MM.1S (cell line): ENCODE measurements around the gene GARIN5A.
A peak's percentile ranks its signal among the peaks of the same experiment; 100 is the strongest.

Source experiments
- DNase-seq: peaks from one replicate; pipeline ENCODE4 v3.0.0-alpha.2; 2015
- H2AFZ ChIP-seq: fragments of 300-600 bp; sonication (generic); 2 replicates; pipeline ENCODE4 v1.6.0; 2016; ENCODE audit warnings: antibody characterized with exemption, low read length
- H3F3A ChIP-seq: fragments of 300-600 bp; sonication (generic); 2 replicates; pipeline ENCODE4 v1.6.1; 2016; ENCODE audit warnings: mild to moderate bottlenecking, antibody characterized with exemption, low read length, moderate library complexity, mixed read lengths; ENCODE audit not compliant: insufficient read depth
- H3K27ac ChIP-seq: fragments of 300-600 bp; sonication (generic); 2 replicates; pipeline ENCODE4 v1.5.1; 2016; ENCODE audit warnings: mild to moderate bottlenecking, low read length
- H3K27me3 ChIP-seq: fragments of 300-600 bp; sonication (generic); replicated peaks from 2 replicates; pipeline ENCODE4 v1.6.0; 2016; ENCODE audit warnings: low read length; ENCODE audit not compliant: insufficient read depth
- H3K36me3 ChIP-seq: fragments of 300-600 bp; sonication (generic); replicated peaks from 2 replicates; pipeline ENCODE4 v1.6.1; 2016; ENCODE audit warnings: mild to moderate bottlenecking, low read length, mixed read lengths; ENCODE audit not compliant: insufficient read depth
- H3K4me1 ChIP-seq: fragments of 300-600 bp; sonication (generic); 2 replicates; pipeline ENCODE4 v1.6.1; 2016; ENCODE audit warnings: low read length, mixed read lengths
- H3K4me2 ChIP-seq: fragments of 300-600 bp; sonication (generic); 2 replicates; pipeline ENCODE4 v1.6.0; 2016; ENCODE audit warnings: low read depth, low read length
- H3K4me3 ChIP-seq: fragments of 300-600 bp; sonication (generic); 2 replicates; pipeline ENCODE4 v1.5.1; 2016; ENCODE audit warnings: low read length, mixed read lengths
- H3K79me2 ChIP-seq: fragments of 300-600 bp; sonication (generic); 2 replicates; pipeline ENCODE4 v1.6.1; 2016; ENCODE audit warnings: mixed run types, low read length, mixed read lengths
- H3K9ac ChIP-seq: fragments of 300-600 bp; sonication (generic); 2 replicates; pipeline ENCODE4 v1.6.1; 2016; ENCODE audit warnings: low read length, mixed read lengths
- H3K9me2 ChIP-seq: fragments of 300-600 bp; sonication (generic); replicated peaks from 2 replicates; pipeline ENCODE4 v1.6.1; 2016; ENCODE audit warnings: mild to moderate bottlenecking, low read length, mixed read lengths; ENCODE audit not compliant: insufficient read depth
- H3K9me3 ChIP-seq: fragments of 300-600 bp; sonication (generic); replicated peaks from 2 replicates; pipeline ENCODE4 v1.6.1; 2016; ENCODE audit warnings: mild to moderate bottlenecking, low read length, mixed read lengths; ENCODE audit not compliant: insufficient read depth
- H4K20me1 ChIP-seq: fragments of 300-600 bp; sonication (generic); 2 replicates; pipeline ENCODE4 v1.6.1; 2016; ENCODE audit warnings: mild to moderate bottlenecking, low read length, moderate library complexity, mixed read lengths; ENCODE audit not compliant: insufficient read depth
- EZH2 ChIP-seq: fragments of 300-600 bp; sonication (generic); optimal IDR thresholded peaks from 2 replicates; pipeline ENCODE3; 2017; ENCODE audit warnings: low read depth, mild to moderate bottlenecking, antibody characterized with exemption, low read length, mixed read lengths
- EZH2phosphoT487 ChIP-seq: fragments of 300-600 bp; sonication (generic); IDR thresholded peaks from 2 replicates; pipeline ENCODE4 v1.6.1; 2018; ENCODE audit warnings: antibody characterized with exemption, low read length
- TF ChIP-seq, protein P1 (sequence below): fragments of 300-600 bp; sonication (generic); IDR thresholded peaks from 2 replicates; pipeline ENCODE4 v1.5.1; 2016; ENCODE audit warnings: antibody characterized with exemption, low read length, mixed read lengths

Gene GARIN5A

DNA sequence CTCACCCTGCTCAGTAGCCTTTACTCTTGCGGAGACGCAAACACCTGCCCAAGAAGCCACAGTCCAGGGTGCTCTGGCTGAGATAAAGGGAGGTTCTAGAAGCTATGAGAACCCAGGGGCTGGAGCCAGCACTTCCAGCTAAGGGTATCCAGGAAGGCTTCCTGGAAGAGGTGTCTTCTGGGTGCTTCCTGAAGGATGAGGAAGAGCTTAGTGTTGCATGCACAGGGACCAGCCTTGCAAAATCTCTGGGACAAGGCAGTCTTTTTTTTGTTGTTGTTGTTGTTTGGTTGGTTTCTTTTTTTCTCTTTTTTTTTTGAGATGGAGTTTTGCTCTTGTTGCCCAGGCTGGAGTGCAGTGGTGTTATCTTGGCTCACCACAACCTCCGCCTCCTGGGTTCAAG lies 23.4 kb downstream of the GARIN5A start:
- no peaks in the 10 kb centered on the region for H3K36me3 ChIP-seq

GRCh38 chr19:50451223-50451534 lies 25.5 kb downstream of the GARIN5A start:
- Histone ChIP-seq H3K27me3 (peaks cover 88% of the 10 kb centered on the region), H3K79me2 (no peaks in the 10 kb centered on the region), H3K4me2 (peak overlapping the region; percentile 0; the same call in 1 of the 2 replicates), H4K20me1 (no peaks in the 10 kb centered on the region), H3F3A (no peaks in the 10 kb centered on the region), H2AFZ (no peak overlapping the region), H3K4me3 (no peak overlapping the region), H3K4me1 (no peaks in the 10 kb centered on the region), H3K9me2 (no peaks in the 10 kb centered on the region), H3K36me3 (no peaks in the 10 kb centered on the region), H3K27ac (no peak overlapping the region), H3K9me3 (no peaks in the 10 kb centered on the region), H3K9ac (no peak overlapping the region)
- no peak for TF ChIP-seq EZH2
- TF ChIP-seq, protein P1, sequence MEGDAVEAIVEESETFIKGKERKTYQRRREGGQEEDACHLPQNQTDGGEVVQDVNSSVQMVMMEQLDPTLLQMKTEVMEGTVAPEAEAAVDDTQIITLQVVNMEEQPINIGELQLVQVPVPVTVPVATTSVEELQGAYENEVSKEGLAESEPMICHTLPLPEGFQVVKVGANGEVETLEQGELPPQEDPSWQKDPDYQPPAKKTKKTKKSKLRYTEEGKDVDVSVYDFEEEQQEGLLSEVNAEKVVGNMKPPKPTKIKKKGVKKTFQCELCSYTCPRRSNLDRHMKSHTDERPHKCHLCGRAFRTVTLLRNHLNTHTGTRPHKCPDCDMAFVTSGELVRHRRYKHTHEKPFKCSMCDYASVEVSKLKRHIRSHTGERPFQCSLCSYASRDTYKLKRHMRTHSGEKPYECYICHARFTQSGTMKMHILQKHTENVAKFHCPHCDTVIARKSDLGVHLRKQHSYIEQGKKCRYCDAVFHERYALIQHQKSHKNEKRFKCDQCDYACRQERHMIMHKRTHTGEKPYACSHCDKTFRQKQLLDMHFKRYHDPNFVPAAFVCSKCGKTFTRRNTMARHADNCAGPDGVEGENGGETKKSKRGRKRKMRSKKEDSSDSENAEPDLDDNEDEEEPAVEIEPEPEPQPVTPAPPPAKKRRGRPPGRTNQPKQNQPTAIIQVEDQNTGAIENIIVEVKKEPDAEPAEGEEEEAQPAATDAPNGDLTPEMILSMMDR = no peak
- TF ChIP-seq EZH2phosphoT487 = no peak
- DNase-seq = no peak

More for the DNA sequence above, 23.4 kb downstream of the GARIN5A start:
- H3K9me3 ChIP-seq = no peaks in the 10 kb centered on the region
- no peak overlapping the region for H2AFZ ChIP-seq
- no peak overlapping the region for H3K4me2 ChIP-seq
- no peaks in the 10 kb centered on the region for H3K4me1 ChIP-seq
- no peaks in the 10 kb centered on the region for H4K20me1 ChIP-seq
- H3K9ac ChIP-seq = no peak overlapping the region
- no peak for DNase-seq
- H3K27ac ChIP-seq = no peak overlapping the region
- TF ChIP-seq EZH2 = no peak
- no peak for TF ChIP-seq EZH2phosphoT487
- TF ChIP-seq, protein P1 = no peak
- no peaks in the 10 kb centered on the region for H3F3A ChIP-seq
- no peak overlapping the region for H3K4me3 ChIP-seq
- peaks cover 84% of the 10 kb centered on the region for H3K27me3 ChIP-seq
- H3K79me2 ChIP-seq = no peaks in the 10 kb centered on the region
- H3K9me2 ChIP-seq = no peaks in the 10 kb centered on the region

GRCh38 chr19:50450369-50451222 lies 26.1 kb downstream of the GARIN5A start:
- Histone ChIP-seq H3K4me3 (no peak overlapping the region), H2AFZ (no peak overlapping the region), H4K20me1 (no peaks in the 10 kb centered on the region), H3K9ac (no peak overlapping the region), H3K79me2 (no peaks in the 10 kb centered on the region), H3K9me2 (no peaks in the 10 kb centered on the region), H3K4me1 (no peaks in the 10 kb centered on the region), H3F3A (no peaks in the 10 kb centered on the region), H3K27ac (no peak overlapping the region), H3K9me3 (no peaks in the 10 kb centered on the region), H3K36me3 (no peaks in the 10 kb centered on the region), H3K27me3 (peaks cover 89% of the 10 kb centered on the region), H3K4me2 (peak overlapping the region; percentile 0; the same call in 1 of the 2 replicates)
- TF ChIP-seq EZH2phosphoT487 = no peak
- TF ChIP-seq EZH2 = no peak
- TF ChIP-seq, protein P1 = no peak
- DNase-seq = no peak
